Measurements from ENCODE around the gene LRCH4. TPM values are rescaled to one million over a fixed set of nuclear protein-coding genes. Genes with fewer than 3 reads are reported as not detected.
A peak's percentile ranks its signal among the peaks of the same experiment; 100 is the strongest.

Gene LRCH4
- total and polyA plus RNA-seq, 2 of the 13 experiments (the other 11 are each of a cell fraction or from before 2014, with no cell fraction given) = 7.0 to 9.3 TPM

DNA sequence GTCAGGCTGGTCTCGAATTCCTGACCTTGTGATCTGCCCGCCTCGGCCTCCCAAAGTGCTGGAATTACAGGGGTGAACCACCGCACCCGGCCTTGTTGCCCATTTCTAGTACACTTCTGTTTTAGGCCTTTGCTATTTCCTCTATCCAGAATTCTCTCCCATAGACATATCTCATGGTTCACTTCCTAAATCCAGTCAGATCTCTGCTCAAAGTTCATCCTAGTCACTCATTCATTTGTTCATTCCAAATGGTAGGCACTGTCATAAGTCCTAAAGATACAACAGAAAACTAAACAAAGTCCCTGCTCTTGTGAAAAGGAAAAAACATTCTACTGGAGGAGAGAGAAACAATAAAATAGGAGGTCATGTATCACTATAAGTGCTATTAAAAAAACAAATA is 24.0 kb upstream of the LRCH4 start:
- H3K79me2 ChIP-seq (ENCODE audit: insufficient read depth, low read length) = no peaks in the 10 kb centered on the region
- DNase-seq (ENCODE audit: low spot score) (no peak), FAIRE-seq (no peak), ATAC-seq (no peak)
- intact Hi-C loops (cut with micrococcal nuclease; ENCODE audit: unreplicated experiment) (loop anchor here (5.0 kb wide), 1 partner anchor 82 kb away; the partner anchor contains the start of gene GIGYF1), in situ Hi-C loops (cut with HindIII; ENCODE audit: extremely low pct_ligation_motif_present, low pct_unique_long_range_greater_than_20kb) (loop anchor here (5.0 kb wide), 1 partner anchor 82 kb away; the partner anchor contains the start of gene GIGYF1)
- TF ChIP-seq ZNF3 (CRISPR knock-in tag; IDR thresholded peaks at IDR 0.05) (no peak), ZNF337 (CRISPR knock-in tag; IDR thresholded peaks at IDR 0.05; ENCODE audit: borderline replicate concordance, low read depth) (0 out of 2 replicates have a peak, but pooled peaks have one; percentile 1), ZNF24 (IDR thresholded peaks at IDR 0.05) (peak; percentile 85), HNF4A (CRISPR knock-in tag; IDR thresholded peaks at IDR 0.05) (0 out of 2 replicates have a peak, but pooled peaks have one; percentile 8)
- no peaks in the 10 kb centered on the region for H3K36me3 ChIP-seq (replicated peaks in 1 of 2; ENCODE audit: control insufficient read depth in 1 of 2, insufficient read depth in 2 of 2, low read length in 2 of 2)
- CTCF ChIA-PET (ENCODE audit: low intra/inter-chr PET ratio, low total read pairs) = no interaction called here
- 0 out of 2 replicates have a peak overlapping the region, but pooled peaks have one; percentile 62 for H3K4me2 ChIP-seq (ENCODE audit: low read depth, low read length)
- H3K4me1 ChIP-seq (ENCODE audit: insufficient read depth, low read length) = peaks cover 29% of the 10 kb centered on the region
- H3K9me3 ChIP-seq (ENCODE audit: low read length) = no peaks in the 10 kb centered on the region
- no peak overlapping the region for H2AFZ ChIP-seq (ENCODE audit: low read length)
- H3K27ac ChIP-seq (ENCODE audit: extremely low read length, insufficient read depth, low read length) = peak overlapping the region; percentile 47
- H3K27me3 ChIP-seq (ENCODE audit: control insufficient read depth in 1 of 2, insufficient read depth in 2 of 2, low read length in 2 of 2) = no peaks in the 10 kb centered on the region
- no peaks in the 10 kb centered on the region for H4K20me1 ChIP-seq (ENCODE audit: insufficient read depth, low read length)
- 84% methylated on average over 5 of the region's 5 CpGs for WGBS (ENCODE audit: low lambda C conversion rate)
- no TSS peak for BruUV-seq (replicated peaks)
- H3K4me3 ChIP-seq (replicated peaks in 1 of 3; ENCODE audit: insufficient read depth in 1 of 3, low read depth in 2 of 3, low read length in 3 of 3) = no peak overlapping the region
- no peak overlapping the region for H3K9ac ChIP-seq (ENCODE audit: insufficient read depth, low read depth, low read length)
- POLR2A ChIA-PET = interaction anchor here (1.2 to 3.5 kb wide), 4 partner anchors 24 to 181 kb away, joined by 3 to 61 read pairs (median 4); partner anchors contain the start of genes FBXO24, LRCH4, POP7 and ZCWPW1

DNA sequence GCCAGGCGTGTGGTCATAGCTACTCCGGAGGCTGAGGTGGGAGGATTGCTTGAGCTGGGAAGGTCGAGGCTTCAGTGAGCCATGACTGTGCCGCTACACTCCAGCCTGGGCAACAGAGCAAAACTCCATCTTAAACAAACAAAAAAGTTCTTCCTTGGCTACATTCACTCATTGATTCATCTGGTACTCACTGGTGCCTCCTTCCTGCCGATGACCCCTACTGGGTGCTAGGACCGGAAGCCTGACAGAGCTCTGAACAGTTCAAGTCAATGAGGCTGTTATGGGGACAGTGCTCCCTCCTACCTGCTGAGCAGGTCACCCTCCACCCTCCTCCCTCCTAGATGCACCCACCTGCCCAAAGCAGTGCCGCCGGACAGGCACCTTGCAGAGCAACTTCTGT is 21.2 kb upstream of the LRCH4 start:
- ChIA-PET POLR2A (interaction anchor here (1.6 kb wide), 1 partner anchor 21 kb away, joined by 6 read pairs; the partner anchor contains the start of genes FBXO24 and LRCH4), CTCF (ENCODE audit: low intra/inter-chr PET ratio, low total read pairs) (no interaction called here)
- Histone ChIP-seq H2AFZ (ENCODE audit: low read length) (no peak overlapping the region), H4K20me1 (ENCODE audit: insufficient read depth, low read length) (no peaks in the 10 kb centered on the region), H3K4me2 (ENCODE audit: low read depth, low read length) (no peak overlapping the region), H3K79me2 (ENCODE audit: insufficient read depth, low read length) (no peaks in the 10 kb centered on the region), H3K4me1 (ENCODE audit: insufficient read depth, low read length) (peaks cover 33% of the 10 kb centered on the region), H3K36me3 (replicated peaks in 1 of 2; ENCODE audit: control insufficient read depth in 1 of 2, insufficient read depth in 2 of 2, low read length in 2 of 2) (no peaks in the 10 kb centered on the region), H3K4me3 (replicated peaks in 1 of 3; ENCODE audit: insufficient read depth in 1 of 3, low read depth in 2 of 3, low read length in 3 of 3) (no peak overlapping the region), H3K27ac (ENCODE audit: extremely low read length, insufficient read depth, low read length) (no peak overlapping the region), H3K27me3 (ENCODE audit: control insufficient read depth in 1 of 2, insufficient read depth in 2 of 2, low read length in 2 of 2) (no peaks in the 10 kb centered on the region), H3K9ac (ENCODE audit: insufficient read depth, low read depth, low read length) (no peak overlapping the region), H3K9me3 (ENCODE audit: low read length) (no peaks in the 10 kb centered on the region)
- no peak for FAIRE-seq
- no TSS peak for BruUV-seq (replicated peaks)
- intact Hi-C loops (cut with micrococcal nuclease; ENCODE audit: unreplicated experiment) = no loop called here
- no peak for ATAC-seq
- DNase-seq (ENCODE audit: low spot score) = no peak
- in situ Hi-C loops (cut with HindIII; ENCODE audit: extremely low pct_ligation_motif_present, low pct_unique_long_range_greater_than_20kb) = no loop called here
- TF ChIP-seq SMARCE1 (IDR thresholded peaks at IDR 0.05; ENCODE audit: borderline replicate concordance) = no peak
- TF ChIP-seq, protein P1, sequence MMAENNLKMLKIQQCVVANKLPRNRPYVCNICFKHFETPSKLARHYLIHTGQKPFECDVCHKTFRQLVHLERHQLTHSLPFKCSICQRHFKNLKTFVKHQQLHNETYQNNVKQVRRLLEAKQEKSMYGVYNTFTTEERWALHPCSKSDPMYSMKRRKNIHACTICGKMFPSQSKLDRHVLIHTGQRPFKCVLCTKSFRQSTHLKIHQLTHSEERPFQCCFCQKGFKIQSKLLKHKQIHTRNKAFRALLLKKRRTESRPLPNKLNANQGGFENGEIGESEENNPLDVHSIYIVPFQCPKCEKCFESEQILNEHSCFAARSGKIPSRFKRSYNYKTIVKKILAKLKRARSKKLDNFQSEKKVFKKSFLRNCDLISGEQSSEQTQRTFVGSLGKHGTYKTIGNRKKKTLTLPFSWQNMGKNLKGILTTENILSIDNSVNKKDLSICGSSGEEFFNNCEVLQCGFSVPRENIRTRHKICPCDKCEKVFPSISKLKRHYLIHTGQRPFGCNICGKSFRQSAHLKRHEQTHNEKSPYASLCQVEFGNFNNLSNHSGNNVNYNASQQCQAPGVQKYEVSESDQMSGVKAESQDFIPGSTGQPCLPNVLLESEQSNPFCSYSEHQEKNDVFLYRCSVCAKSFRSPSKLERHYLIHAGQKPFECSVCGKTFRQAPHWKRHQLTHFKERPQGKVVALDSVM (CRISPR knock-in tag; IDR thresholded peaks at IDR 0.05) = peak; percentile 48; the same call in 1 of the 2 replicates
- peak; percentile 58; the same call in 1 of the 2 replicates for TF ChIP-seq ZNF263 (CRISPR knock-in tag; IDR thresholded peaks at IDR 0.05)
- no peak for TF ChIP-seq NKX3-1 (CRISPR knock-in tag; IDR thresholded peaks at IDR 0.05)
- no peak for TF ChIP-seq ZNF143 (CRISPR knock-in tag; IDR thresholded peaks at IDR 0.05)
- WGBS (ENCODE audit: low lambda C conversion rate) = 78% methylated on average over 6 of the region's 8 CpGs

All from HepG2 (cell line).